OCI-LY3 (cell line): Measurements from ENCODE around the gene ACOT7.

ENCODE experiments used
- CTCF ChIP-seq: fragments of 200-600, 300-600 bp; sonication (generic); IDR thresholded peaks from 2 replicates; pipeline ENCODE4 v1.5.1; 2014; ENCODE audit warnings: antibody characterized with exemption, low read length, low read depth
- EZH2phosphoT487 ChIP-seq: fragments of 200-600 bp; shearing (Covaris generic); IDR thresholded peaks from 2 replicates; pipeline ENCODE4 v1.6.1; 2018; ENCODE audit warnings: antibody characterized with exemption, mixed run types, low read depth

GRCh38 chr1:6385488-6386191 lies 7.9 kb downstream of the ACOT7 start:
- no peak for TF ChIP-seq EZH2phosphoT487
- no peak for TF ChIP-seq CTCF
